Peyer's patch (tissue), 4 donors: ENCODE measurements around the gene TTYH1.

Source experiments
- CTCF ChIP-seq, 6 experiments: fragments of 450-650 bp in 4 of 6; fragments of 200-600 bp in 2 of 6; sonication (generic) in 1 of 6; IDR thresholded peaks; one replicate each; pipeline ENCODE4 v1.5.1; 2017 to 2019; ENCODE audit warnings: antibody characterized with exemption in 6 of 6, mild to moderate bottlenecking in 3 of 6, moderate library complexity in 1 of 6
- POLR2A ChIP-seq, 2 donors: fragments of 450-650 bp; IDR thresholded peaks; one replicate each; pipeline ENCODE4 v1.5.1; 2017; ENCODE audit warnings: antibody characterized with exemption in 2 of 2, mild to moderate bottlenecking in 2 of 2, moderate library complexity in 2 of 2

GRCh38 chr19:54439174-54439851 lies 24.0 kb downstream of the TTYH1 start:
- no peak for TF ChIP-seq POLR2A (IDR thresholded peaks at IDR 0.05)
- TF ChIP-seq CTCF (IDR thresholded peaks at IDR 0.05) = peak in 3 of 6 experiments; percentile 26 to 51 (median 35)
